ENCODE data around the gene ZNF845. TPM values are rescaled to one million over a fixed set of nuclear protein-coding genes. Genes with fewer than 3 reads are reported as not detected.
"Not testable (repeated sequence)": the region's sequence is repeated elsewhere in the genome, so short reads cannot be mapped to it uniquely, and the experiment has no call there.

ZNF845 gene
- 1 to 10 TPM; 9.9 to 10.0 TPM for total RNA-seq

GRCh38 chr19:53333463-53334449 lies at the start of gene ZNF845:
TSS of gene ZNF845 (plus strand) at chr19:53333749. CDS start at chr19:53341308, 7,559 bp downstream.
- POLR2A ChIA-PET = interaction anchor here (0.6 to 1.4 kb wide), 5 partner anchors 27 to 532 kb away, joined by 3 to 5 read pairs (median 4); partner anchors contain the start of gene ZNF765
- CTCF ChIA-PET = no interaction called here

GRCh38 chr19:53285087-53285486 lies 48.5 kb upstream of the ZNF845 start:
- CTCF ChIA-PET = no interaction called here
- Mint-ChIP-seq H3K27ac (no peak overlapping the region), H3K4me3 (no peak overlapping the region), H3K4me1 (no peaks in the 10 kb centered on the region), H3K27me3 (no peaks in the 10 kb centered on the region), H3K9me3 (peaks cover 28% of the 10 kb centered on the region), H3K36me3 (ENCODE audit: low read depth) (no peaks in the 10 kb centered on the region)
- DNase-seq = no peak
- POLR2A ChIA-PET = no interaction called here

More at GRCh38 chr19:53333463-53334449, at the start of gene ZNF845:
- no peaks in the 10 kb centered on the region for H3K27me3 Mint-ChIP-seq
- peak within 1 kb of the TSS; percentile 82 for H3K27ac Mint-ChIP-seq
- peak within 1 kb of the TSS; percentile 86 for H3K4me3 Mint-ChIP-seq
- H3K4me1 Mint-ChIP-seq = peaks cover 17% of the 10 kb centered on the region
- peaks cover 34% of the 10 kb centered on the region for H3K9me3 Mint-ChIP-seq
- peaks cover 47% of the 10 kb centered on the region for H3K36me3 Mint-ChIP-seq (ENCODE audit: low read depth)
- peak; percentile 97 for DNase-seq

GRCh38 chr19:53290758-53291549 lies 42.6 kb upstream of the ZNF845 start:
- DNase-seq = no peak
- Mint-ChIP-seq H3K36me3 (ENCODE audit: low read depth) (peaks cover 2% of the 10 kb centered on the region), H3K27me3 (no peaks in the 10 kb centered on the region), H3K4me1 (no peaks in the 10 kb centered on the region), H3K4me3 (no peak overlapping the region), H3K9me3 (peaks cover 60% of the 10 kb centered on the region), H3K27ac (no peak overlapping the region)
- ChIA-PET POLR2A (no interaction called here), CTCF (no interaction called here)

GRCh38 chr19:53294786-53295441 lies 38.6 kb upstream of the ZNF845 start:
- DNase-seq = no peak
- Mint-ChIP-seq H3K4me1 (no peaks in the 10 kb centered on the region), H3K27ac (no peak overlapping the region), H3K4me3 (no peak overlapping the region), H3K9me3 (peaks cover 52% of the 10 kb centered on the region), H3K27me3 (no peaks in the 10 kb centered on the region), H3K36me3 (ENCODE audit: low read depth) (peaks cover 7% of the 10 kb centered on the region)
- ChIA-PET CTCF (no interaction called here), POLR2A (no interaction called here)

- H3K27me3 Mint-ChIP-seq; CTCF ChIA-PET; H3K4me1 Mint-ChIP-seq; H3K36me3 Mint-ChIP-seq (ENCODE audit: low read depth); H3K27ac Mint-ChIP-seq; POLR2A ChIA-PET; H3K4me3 Mint-ChIP-seq; DNase-seq: not testable (repeated sequence)
- peaks cover 24% of the 10 kb centered on the region for H3K9me3 Mint-ChIP-seq
Observed at GRCh38 chr19:53301341-53301740, 32.2 kb upstream of the ZNF845 start.

- POLR2A ChIA-PET = no interaction called here
- Mint-ChIP-seq H3K27me3 (no peaks in the 10 kb centered on the region), H3K4me3 (no peak overlapping the region), H3K36me3 (ENCODE audit: low read depth) (no peaks in the 10 kb centered on the region), H3K4me1 (no peaks in the 10 kb centered on the region), H3K9me3 (peaks cover 39% of the 10 kb centered on the region), H3K27ac (no peak overlapping the region)
- no peak for DNase-seq
- CTCF ChIA-PET = no interaction called here
Observed at GRCh38 chr19:53308339-53308811, 25.2 kb upstream of the ZNF845 start.

- ChIA-PET POLR2A (no interaction called here), CTCF (no interaction called here)
- no peaks in the 10 kb centered on the region for H3K27me3 Mint-ChIP-seq
- peaks cover 41% of the 10 kb centered on the region for H3K9me3 Mint-ChIP-seq
- DNase-seq = no peak
- H3K4me3 Mint-ChIP-seq = no peak overlapping the region
- H3K36me3 Mint-ChIP-seq (ENCODE audit: low read depth) = no peaks in the 10 kb centered on the region
- no peaks in the 10 kb centered on the region for H3K4me1 Mint-ChIP-seq
- no peak overlapping the region for H3K27ac Mint-ChIP-seq
Observed at GRCh38 chr19:53311044-53311443, 22.5 kb upstream of the ZNF845 start.

- DNase-seq = no peak
- Mint-ChIP-seq H3K36me3 (ENCODE audit: low read depth) (no peaks in the 10 kb centered on the region), H3K9me3 (peaks cover 37% of the 10 kb centered on the region), H3K4me3 (no peak overlapping the region), H3K27ac (no peak overlapping the region), H3K27me3 (no peaks in the 10 kb centered on the region), H3K4me1 (no peaks in the 10 kb centered on the region)
- ChIA-PET POLR2A (no interaction called here), CTCF (no interaction called here)
Observed at GRCh38 chr19:53311897-53312296, 21.7 kb upstream of the ZNF845 start.

- CTCF ChIA-PET = no interaction called here
Observed at GRCh38 chr19:53328967-53329366, 4.6 kb upstream of the ZNF845 start.

GRCh38 chr19:53332484-53332883 lies 1.1 kb upstream of the ZNF845 start:
- CTCF ChIA-PET = no interaction called here

More at GRCh38 chr19:53328967-53329366, 4.6 kb upstream of the ZNF845 start:
- peaks cover 22% of the 10 kb centered on the region for H3K36me3 Mint-ChIP-seq (ENCODE audit: low read depth)
- no peak for DNase-seq
- no peak overlapping the region for H3K4me3 Mint-ChIP-seq
- POLR2A ChIA-PET = no interaction called here
- H3K27me3 Mint-ChIP-seq = no peaks in the 10 kb centered on the region
- H3K4me1 Mint-ChIP-seq = peaks cover 6% of the 10 kb centered on the region
- H3K27ac Mint-ChIP-seq = no peak overlapping the region
- H3K9me3 Mint-ChIP-seq = peaks cover 49% of the 10 kb centered on the region

GRCh38 chr19:53333066-53333462 lies 485 bp upstream of the ZNF845 start:
- peaks cover 19% of the 10 kb centered on the region for H3K4me1 Mint-ChIP-seq
- no peaks in the 10 kb centered on the region for H3K27me3 Mint-ChIP-seq
- peaks cover 39% of the 10 kb centered on the region for H3K9me3 Mint-ChIP-seq
- DNase-seq = peak; percentile 31
- POLR2A ChIA-PET = interaction anchor here (0.6 to 1.4 kb wide), 4 partner anchors 28 to 188 kb away, joined by 4 to 5 read pairs (median 4); partner anchors contain the start of gene ZNF765
- peak overlapping the region; percentile 86 for H3K4me3 Mint-ChIP-seq
- H3K27ac Mint-ChIP-seq = peak overlapping the region; percentile 82
- H3K36me3 Mint-ChIP-seq (ENCODE audit: low read depth) = peaks cover 43% of the 10 kb centered on the region
- CTCF ChIA-PET = no interaction called here

More at GRCh38 chr19:53332484-53332883, 1.1 kb upstream of the ZNF845 start:
- no peak for DNase-seq
- Mint-ChIP-seq H3K4me3 (peak overlapping the region; percentile 58), H3K36me3 (ENCODE audit: low read depth) (peaks cover 41% of the 10 kb centered on the region), H3K27ac (no peak overlapping the region), H3K9me3 (peaks cover 41% of the 10 kb centered on the region), H3K27me3 (no peaks in the 10 kb centered on the region), H3K4me1 (peaks cover 19% of the 10 kb centered on the region)
- POLR2A ChIA-PET = interaction anchor here (1.4 kb wide), 2 partner anchors 62 to 188 kb away, joined by 4 to 5 read pairs; partner anchors contain the start of gene ZNF765

GRCh38 chr19:53344403-53344802 lies 10.9 kb downstream of the ZNF845 start:
- H3K9me3 Mint-ChIP-seq = peaks cover 53% of the 10 kb centered on the region
- H3K27me3 Mint-ChIP-seq, DNase-seq, CTCF ChIA-PET, H3K27ac Mint-ChIP-seq, H3K4me3 Mint-ChIP-seq, POLR2A ChIA-PET, H3K4me1 Mint-ChIP-seq: not testable (repeated sequence)
- peaks cover 97% of the 10 kb centered on the region for H3K36me3 Mint-ChIP-seq (ENCODE audit: low read depth)

GRCh38 chr19:53355739-53356138 lies 22.2 kb downstream of the ZNF845 start:
- POLR2A ChIA-PET = no interaction called here
- Mint-ChIP-seq H3K4me3 (no peak overlapping the region), H3K36me3 (ENCODE audit: low read depth) (peaks cover 53% of the 10 kb centered on the region), H3K27ac (no peak overlapping the region), H3K27me3 (no peaks in the 10 kb centered on the region), H3K9me3 (peaks cover 64% of the 10 kb centered on the region), H3K4me1 (no peaks in the 10 kb centered on the region)
- no peak for DNase-seq
- CTCF ChIA-PET = no interaction called here
